ENCODE results near the gene RING1.
A peak's percentile ranks its signal among the peaks of the same experiment; 100 is the strongest.
"Not testable (repeated sequence)": the region's sequence is repeated elsewhere in the genome, so short reads cannot be mapped to it uniquely, and the experiment has no call there.

The RING1 gene

DNA sequence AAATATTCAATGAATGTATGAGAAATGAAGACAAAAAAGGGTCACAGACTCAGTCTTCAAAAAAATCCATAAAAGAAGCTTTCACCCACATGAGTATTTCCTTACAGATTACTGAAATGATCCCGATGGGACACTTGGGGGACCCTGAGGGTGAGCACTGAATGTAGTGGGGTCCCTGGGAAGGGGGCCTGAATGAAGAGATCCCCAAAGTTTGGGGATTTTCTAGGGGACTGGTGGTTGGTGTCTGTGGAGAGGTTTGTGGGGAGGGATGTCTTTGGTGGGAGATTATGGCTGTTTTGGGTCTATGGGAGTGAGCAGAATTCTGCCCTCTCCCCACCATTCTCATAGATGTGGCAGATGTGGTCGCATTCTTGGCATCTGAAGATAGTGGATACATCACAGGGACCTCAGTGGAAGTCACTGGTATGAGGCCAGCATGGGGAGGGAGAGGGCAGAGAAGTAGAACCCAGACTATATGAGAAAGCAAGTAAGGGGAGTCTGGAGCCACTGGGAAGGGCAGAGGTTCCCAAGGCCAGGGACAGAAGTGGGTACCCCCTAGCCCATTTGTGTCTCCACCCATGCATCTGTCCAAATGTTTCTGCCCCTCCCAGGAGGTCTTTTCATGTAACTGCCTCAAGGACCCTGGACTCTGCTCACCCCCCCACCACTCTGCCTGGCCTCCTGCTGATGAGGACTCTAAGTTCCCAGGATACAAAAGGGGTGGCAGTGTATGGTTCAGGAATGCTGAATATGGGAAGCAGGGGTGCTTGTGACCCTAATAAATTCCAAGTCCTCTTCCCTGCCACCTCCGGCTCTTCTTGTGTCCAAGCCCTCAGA is 2.1 kb upstream of the RING1 start:
- DNase-seq, result no peak

DNA sequence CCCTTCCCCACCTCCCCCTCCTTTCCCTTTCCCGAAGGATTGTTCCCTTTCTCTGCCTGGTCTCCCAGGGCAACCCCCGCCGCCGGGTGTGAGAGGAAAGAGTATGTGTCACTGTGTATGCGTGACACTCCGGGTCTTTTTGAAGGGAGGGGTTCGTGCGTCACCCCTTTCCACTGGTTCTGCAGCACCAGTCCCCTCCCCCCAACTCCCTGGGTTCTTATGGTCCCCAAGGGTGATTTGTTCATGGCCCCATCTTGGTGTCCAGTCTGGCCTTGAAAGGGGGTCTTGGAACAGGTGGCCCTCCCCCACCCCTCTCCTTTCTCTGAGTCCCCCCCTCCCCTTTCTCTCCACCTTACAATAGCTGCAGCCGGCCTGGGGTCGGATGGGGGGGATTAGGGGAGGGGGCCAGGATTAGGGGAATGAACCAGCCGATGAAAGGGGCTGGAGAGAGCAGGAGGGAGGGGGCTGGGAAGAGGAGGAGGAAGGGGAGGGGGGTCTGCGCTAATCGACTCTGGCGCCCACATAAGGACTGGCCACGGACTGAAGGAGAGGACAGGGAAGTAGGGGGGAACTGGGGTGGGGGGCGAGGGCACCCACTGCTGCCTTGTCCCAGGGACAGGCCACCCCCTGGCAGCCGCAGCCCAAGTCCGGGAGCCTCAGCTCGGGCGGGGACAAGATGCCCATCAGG is 1.3 kb upstream of the RING1 start:
- DNase-seq, result no peak

DNA sequence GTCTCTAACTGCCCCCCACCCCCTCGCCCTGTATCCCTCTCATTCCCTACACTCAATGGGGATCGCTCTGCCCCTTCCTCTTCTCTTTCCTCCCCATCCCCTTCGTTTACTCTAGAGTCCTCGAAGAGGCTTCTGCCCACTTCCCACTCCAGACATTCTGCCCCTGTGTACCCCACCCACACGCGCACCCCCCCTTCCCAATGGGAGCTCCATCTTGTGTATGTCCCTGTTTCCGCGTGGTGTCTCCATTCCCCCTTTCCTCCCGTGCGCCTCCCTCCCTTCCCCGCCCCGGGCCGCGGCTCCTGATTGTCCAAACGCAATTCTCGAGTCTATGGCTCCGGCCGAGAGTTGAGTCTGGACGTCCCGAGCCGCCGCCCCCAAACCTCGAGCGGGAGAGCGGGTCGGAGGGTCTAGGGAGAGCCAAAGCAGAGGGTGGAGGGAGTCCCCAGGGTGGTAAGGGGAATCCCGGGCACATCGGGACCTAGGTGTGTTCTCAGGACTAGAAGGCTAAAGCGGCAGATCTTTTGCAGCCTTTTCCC is 679 bp upstream of the RING1 start:
- DNase-seq, result peak in 3 of 4 experiments; percentile 36 to 59 (median 45)

DNA sequence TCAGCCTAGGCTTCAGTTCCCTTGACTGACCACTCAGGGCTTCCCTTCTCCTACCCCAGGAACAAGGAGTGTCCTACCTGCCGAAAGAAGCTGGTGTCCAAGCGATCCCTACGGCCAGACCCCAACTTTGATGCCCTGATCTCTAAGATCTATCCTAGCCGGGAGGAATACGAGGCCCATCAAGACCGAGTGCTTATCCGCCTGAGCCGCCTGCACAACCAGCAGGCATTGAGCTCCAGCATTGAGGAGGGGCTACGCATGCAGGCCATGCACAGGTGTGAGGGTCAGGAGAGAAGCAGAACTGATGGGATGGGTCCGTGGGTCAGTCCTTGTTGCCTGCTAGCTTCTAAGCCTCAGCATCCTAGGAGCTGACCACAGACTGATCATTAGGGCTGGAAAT is 1.6 kb downstream of the RING1 start:
- DNase-seq, result no peak

DNA sequence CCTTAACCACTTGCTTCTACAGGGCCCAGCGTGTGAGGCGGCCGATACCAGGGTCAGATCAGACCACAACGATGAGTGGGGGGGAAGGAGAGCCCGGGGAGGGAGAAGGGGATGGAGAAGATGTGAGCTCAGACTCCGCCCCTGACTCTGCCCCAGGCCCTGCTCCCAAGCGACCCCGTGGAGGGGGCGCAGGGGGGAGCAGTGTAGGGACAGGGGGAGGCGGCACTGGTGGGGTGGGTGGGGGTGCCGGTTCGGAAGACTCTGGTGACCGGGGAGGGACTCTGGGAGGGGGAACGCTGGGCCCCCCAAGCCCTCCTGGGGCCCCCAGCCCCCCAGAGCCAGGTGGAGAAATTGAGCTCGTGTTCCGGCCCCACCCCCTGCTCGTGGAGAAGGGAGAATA is 2.8 kb downstream of the RING1 start:
- no peak for DNase-seq

DNA sequence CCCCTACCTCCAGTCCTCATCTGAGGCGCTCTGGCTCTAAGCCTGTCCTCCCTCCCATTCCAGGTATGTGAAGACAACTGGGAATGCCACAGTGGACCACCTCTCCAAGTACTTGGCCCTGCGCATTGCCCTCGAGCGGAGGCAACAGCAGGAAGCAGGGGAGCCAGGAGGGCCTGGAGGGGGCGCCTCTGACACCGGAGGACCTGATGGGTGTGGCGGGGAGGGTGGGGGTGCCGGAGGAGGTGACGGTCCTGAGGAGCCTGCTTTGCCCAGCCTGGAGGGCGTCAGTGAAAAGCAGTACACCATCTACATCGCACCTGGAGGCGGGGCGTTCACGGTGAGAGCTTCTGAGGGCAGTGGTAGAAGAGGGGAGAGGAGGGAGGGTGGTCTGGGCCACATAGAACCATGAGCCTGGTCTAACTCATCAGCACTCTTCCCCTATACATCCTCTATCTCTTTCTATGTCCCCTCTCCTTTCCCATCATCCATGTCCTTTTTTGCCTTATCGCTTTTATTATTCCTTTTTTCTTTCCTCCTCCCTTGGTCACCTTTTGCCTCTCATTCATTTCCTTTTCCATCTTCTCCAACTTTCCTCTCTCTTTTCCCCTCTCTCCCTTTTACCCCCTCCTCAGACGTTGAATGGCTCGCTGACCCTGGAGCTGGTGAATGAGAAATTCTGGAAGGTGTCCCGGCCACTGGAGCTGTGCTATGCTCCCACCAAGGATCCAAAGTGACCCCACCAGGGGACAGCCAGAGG is 3.5 kb downstream of the RING1 start:
- no peak for DNase-seq

DNA sequence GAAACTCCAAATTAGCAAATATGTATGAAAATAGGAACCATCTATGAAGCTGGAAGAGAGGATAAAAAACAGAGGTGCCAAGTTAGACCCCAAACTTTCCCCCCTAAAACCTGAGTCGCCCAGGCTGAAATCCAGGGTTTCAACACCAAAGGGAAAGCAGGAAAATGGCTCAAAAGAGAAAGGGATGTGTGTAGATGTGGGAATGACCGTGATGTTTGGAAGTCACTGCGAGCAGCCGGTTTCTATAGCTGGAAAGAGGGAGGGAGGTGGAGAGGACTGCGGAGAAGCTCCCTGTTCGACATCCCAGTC is 4.5 kb downstream of the RING1 start:
- DNase-seq, result no peak

DNA sequence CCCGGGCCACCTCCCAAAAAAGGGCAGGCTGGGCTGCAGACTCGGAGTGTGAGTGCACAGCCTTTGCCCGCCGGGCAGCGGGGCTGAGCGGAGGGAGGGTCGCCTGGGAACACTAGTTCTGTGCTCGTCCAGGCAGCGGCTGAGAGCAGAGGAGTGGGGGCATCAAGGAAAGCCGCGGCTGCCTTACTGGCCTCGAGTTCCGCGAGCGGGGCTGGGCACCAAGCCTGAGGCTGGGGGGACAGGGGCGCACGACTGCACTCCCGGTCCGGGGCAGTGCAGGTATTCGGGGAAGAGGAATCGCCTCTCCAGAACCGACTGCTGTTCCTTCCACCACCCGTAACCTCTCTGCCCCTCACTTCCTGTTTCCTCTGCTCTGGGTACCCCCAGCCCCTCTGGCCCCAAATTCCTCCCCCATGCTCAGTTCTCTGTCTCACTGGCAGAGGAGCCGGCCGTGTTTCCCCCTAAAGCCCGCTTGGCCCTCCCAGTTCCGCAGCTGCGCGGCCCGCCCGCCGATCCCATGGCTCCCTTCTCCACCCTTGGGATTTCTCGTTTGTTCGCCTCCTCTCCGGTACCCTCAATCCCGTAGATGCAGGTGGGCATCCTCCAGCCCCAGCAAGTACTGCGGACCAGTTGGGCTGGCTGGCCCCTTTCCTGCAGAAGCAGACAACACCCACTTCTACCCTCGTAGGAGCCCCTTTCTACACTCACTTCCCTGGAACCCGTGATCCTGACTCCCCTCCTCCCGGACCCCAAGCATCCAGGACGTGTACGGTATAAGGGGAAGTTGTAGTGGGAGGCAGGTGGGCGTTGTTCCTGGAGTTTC is 5.1 kb downstream of the RING1 start:
- DNase-seq, result peak; percentile 40 to 64 (median 45)

DNA sequence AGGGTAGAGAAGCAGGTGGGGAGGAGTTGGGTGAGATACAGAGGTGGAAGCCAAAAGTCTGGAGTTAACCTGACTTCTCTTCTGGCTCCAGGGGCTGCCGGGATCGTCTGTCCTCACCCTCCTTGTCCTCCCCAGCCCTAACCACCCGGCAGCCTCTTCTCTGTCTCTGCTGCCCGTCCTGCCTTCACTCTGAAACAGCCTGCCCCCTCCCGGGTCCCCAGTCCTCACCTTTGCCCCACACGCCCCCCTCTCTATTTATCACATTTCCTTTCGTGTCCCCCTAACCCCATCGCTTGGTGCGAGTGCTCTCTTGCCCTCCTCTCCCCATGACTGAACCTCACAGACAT is 5.7 kb downstream of the RING1 start:
- DNase-seq, result no peak

DNA sequence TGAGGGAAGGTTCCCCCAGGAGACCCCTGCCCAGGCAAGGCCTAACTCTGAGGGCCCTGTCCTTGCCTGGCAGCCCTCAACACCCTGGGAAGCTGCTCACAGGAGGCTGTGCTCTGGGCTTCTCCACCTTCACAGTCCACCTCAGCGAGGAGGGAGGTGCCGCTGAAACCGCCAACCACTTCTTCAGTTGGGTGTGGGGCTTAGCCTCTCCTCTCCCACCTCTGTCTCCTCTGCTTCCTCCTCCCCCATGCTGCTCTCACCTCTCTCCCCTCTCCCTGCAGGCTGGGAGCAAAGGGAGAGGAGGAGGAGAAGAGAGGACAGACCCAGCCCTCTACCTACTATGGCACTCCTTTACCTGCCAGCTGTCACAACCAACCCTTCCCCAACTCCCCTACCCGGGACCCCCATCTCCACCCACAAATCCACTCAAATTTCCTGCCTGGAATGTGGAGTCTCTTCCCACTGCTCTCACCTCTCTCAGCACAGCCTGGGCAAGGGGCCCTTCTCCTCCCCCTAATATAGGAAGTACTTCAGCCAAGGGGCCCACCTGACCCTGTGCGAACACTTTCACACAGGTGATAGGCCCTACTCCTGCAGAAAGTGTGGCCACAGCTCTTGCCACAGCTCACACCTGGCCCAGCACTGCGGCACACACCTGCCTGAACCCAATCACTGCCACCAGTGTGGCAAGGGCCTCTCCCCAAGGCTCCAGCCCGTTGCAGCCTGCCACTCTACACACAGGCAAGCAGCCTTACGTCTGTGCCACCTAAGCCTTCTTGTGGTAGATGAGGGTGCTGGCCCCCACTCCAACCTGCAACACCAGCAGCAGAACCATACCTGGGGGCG is 7.2 kb downstream of the RING1 start:
- no peak for DNase-seq

DNA sequence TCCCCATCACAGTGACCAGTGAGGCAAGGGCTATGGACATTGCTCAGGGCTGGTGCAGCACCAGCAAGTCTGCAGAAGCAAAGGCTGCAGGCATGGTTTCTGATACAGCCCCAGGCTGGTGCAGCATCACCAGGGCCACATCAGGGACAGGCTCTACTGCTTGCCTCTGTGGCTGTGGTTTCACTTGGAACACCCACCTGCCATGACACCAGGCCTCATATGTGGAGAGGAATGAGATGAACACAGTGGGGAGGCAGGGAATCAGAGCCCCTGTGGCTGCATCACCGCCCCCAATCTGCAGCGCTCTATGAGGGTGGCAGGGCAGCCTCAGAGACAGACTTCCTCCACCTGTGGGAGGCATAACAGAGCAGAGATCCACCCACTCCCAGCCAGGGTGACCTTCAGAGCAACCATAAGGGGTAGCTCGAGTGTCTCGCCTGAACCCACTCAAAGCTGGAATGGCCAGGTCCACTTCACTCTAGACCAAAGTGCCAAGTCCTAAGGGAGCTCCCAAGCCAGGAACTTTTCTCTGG is 7.9 kb downstream of the RING1 start:
- DNase-seq, result no peak

DNA sequence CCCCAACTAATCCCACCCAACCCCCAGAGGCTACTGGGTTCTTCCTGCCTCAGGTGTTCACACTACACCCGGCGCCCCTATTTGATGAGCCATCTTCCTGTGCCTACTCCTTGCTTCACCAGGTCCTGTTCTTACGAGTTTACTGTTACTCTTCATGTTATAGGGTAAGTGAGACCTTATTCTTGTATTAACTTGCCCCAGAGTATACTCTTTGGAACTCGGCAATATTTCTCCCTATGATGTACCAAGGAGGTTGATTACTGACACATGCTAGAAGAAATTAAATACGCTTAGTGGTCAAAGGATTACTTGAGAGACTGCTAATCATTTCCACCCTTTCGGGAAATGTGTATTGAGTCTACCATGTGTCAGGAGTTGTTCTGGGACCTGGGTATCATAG is 8.9 kb downstream of the RING1 start:
- DNase-seq, result no peak

DNA sequence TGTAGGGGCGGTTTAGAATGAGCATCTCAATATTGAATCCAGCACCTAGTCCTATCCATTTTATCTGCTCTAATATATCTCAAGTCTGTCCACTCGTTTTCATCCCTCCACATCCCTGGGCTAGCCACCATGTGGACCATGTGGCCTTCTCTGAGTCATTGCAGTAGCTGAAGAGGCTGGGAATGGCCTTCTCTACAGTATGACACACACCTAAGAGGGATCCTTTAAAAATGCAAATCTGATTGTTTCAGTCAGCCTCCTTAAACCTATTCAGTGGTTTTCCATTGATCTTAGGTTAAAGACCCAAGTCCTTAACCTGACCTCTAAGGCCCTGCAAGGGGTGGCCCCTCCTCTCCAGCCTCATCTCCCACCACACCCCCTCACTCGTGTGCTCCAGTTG is 9.4 kb downstream of the RING1 start:
- DNase-seq, result no peak

DNA sequence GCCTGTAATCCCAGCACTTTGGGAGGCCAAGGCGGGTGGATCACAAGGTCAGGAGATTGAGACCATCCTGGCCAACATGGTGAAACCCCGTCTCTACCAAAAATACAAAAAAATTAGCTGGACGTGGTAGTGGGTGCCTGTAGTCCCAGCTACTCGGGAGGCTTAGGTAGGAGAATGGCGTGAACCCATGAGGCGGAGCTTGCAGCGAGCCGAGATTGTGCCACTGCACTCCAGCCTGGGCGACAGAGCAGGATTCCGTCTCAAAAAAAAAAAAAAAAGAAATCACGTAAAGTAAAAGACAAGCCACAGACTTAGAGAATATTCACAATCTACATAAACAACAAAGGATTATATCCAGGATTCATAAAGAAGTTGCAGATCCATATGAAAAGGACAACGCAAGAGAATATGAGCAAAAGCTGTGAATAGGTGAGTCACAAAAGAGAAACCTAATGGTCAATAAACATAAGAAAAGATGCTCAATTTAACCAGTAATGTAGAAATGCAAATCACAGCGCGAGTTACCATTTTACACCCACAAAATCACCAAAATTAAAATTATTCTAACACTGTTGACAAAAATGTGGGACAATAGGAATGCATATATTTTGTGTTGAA is 18.3 kb downstream of the RING1 start:
- DNase-seq, result not testable (repeated sequence)

DNA sequence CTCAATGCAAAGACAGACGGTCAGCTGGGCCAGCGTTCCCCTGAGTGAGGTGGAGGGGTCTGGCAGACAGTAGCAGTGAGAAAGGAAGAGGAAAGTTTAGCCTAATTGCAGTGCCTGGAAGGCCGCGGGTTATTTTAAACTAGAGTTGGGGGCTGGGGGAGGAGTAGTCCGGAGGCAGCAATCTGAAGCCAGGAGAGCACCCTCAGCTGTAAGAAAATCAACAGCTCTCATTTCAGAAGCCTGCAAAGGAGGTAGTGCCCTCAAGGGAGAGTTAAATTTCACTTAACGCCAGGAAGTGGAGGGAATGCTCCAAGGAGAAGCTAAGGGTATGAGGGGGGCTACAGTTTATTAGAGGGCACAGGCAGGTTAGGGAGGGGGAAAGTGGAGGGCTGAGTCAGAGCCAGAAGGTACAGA is 26.9 kb downstream of the RING1 start:
- DNase-seq, result no peak

DNA sequence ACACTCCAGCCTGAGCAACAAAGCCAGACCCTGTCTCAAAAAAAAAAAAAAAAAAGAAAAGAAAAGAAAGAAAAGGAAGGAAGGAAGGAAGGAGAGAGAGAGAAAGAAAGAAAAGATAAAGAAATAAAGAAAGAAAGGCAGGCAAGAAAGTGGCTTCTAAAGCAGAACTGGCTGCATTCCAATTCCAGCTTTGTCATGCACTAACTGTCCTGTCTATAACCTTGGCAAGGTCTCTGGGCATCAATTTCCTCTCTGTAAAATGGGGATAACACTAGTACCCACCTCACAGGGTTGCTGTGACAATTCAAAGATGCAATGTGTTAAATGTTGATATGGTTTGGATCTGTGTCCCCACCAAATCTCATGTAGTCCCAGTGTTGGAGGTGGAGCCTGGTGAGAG is 28.0 kb downstream of the RING1 start:
- no peak for DNase-seq

DNA sequence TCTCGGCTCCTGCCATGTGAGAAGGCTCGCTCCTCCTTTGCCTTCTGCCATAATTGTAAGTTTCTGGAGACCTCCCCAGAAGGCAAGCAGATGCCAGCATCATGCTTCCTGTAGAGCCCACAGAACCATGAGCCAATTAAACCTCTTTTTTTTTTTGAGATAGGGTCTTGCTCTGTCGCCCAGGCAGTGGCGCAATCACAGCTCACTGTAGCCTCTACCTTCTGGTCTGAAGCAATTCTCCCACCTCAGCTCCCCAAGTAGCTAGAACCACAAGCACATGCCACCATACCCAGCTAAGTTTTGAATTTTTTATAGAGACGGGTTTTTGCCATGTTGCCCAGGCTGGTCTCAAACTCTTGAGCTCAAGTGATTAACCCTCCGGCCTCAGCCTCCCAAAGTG is 28.6 kb downstream of the RING1 start:
- no peak for DNase-seq

DNA sequence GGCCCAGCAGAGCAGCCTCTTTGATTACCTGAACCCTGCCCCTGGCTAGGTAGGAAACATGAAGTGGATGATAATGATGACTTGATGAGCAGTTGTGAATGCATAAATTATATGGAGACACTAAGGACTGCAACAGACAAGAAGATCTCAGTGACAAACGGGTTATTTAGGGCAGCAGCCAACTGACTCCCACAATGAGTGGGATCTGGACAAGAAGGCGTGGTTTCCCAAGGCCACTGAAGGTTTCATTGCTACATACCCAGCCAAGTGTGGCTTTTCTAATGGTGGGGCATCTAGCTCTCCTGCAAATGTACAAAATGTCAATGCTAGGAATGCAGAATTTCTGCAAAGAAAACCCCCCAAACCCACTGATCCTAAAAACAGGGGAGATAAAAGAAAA is 29.4 kb downstream of the RING1 start:
- DNase-seq, result peak in 2 of 4 experiments; percentile 9 to 26

DNA sequence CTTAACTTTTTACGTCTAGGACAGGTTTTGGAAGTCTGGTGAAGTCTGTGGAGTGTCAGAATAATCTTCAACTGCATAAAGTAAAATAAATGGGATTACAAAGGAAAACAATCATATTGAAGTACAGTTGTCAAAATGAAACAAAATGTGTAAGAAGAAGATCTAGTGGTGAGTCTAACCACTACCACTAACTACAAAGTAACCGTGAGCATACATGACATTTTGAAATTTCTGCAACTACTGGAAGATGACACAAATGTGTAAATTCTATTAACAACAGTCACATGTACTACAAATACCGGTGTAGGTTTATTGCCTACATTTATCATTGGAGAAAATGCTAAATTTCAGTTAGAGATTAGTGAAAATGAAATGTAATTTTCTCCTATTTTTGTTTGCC is 33.7 kb downstream of the RING1 start:
- DNase-seq, result no peak

DNA sequence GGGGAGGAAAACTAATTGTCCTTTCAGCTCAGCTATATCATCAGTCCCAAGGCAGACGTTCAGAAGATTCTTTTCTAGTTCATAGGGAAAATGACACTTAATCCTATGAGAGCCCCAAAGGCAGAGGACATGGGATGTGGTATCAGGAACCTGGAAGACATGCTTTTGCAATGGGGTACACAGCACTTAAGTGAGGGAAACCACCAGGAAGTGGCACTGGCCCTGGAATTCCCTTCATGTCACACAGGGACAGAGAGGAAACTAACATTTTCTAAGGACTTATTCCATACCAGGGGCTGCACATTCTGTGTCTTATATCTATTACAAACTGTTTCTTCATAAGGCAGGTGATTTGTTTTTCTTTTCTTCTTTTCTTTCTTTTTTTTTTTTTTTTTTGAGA is 35.2 kb downstream of the RING1 start:
- peak in 3 of 4 experiments; percentile 4 to 17 (median 8) for DNase-seq

All from suppressor macrophage (primary cell).